ENCODE data around the gene GULP1.
"Not testable (repeated sequence)": the region's sequence is repeated elsewhere in the genome, so short reads cannot be mapped to it uniquely, and the experiment has no call there.

GULP1 gene

DNA sequence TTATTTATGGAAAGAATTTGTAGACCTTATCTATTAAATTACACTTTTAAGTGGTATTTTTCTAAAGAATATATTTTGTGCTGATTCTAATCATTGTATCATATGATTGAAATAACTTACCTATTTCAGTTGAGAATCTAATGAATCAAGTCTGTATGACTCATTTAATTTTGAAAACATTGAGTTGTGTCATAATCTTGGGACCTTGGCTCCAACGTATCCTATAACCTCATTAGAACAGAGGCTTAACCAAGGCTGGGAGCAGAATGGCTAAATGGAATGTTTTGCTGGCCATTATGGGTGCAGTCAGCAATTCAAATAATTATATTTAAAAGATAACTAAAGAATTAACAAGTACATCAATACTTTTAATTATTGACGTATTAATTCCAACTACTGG lies 19.6 kb upstream of the GULP1 start:
- H3K9ac ChIP-seq (ENCODE audit: low read length in 5 of 5) = no peak overlapping the region
- no peaks in the 10 kb centered on the region for H3K9me3 ChIP-seq (ENCODE audit: control insufficient read depth in 5 of 5, low read length in 5 of 5)
- no peaks in the 10 kb centered on the region for H3K36me3 ChIP-seq (ENCODE audit: control insufficient read depth in 5 of 5, insufficient read depth in 5 of 5, low read length in 5 of 5)
- H3K27me3 ChIP-seq (ENCODE audit: control insufficient read depth in 5 of 5, insufficient read depth in 4 of 5, low read length in 5 of 5) = no peaks in the 10 kb centered on the region
- H3K27ac ChIP-seq (ENCODE audit: low read depth, low read length) = no peak overlapping the region
- H3K4me3 ChIP-seq (ENCODE audit: low read depth in 1 of 5, low read length in 5 of 5) = no peak overlapping the region
- H3K4me1 ChIP-seq (ENCODE audit: control insufficient read depth in 5 of 5, insufficient read depth in 5 of 5, low read length in 5 of 5) = no peaks in the 10 kb centered on the region

DNA sequence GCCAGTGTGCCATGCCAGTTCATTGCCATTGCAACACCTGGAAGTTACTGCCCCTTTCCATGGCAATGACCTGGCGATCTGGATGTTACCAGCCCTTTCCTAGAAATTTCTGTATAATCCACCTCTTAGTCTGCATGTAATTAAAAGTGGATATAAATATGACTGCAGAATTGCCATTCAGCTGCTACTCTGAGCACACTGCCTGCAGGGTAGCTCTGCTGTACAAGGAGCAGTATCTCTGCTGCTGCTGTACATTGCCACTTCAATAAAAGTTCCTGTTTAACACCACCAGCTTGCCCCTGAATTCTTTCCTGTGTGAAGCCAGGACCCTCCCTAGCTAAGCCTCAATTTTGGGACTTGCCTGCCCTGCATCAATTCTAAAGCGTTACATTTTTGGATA lies 17.4 kb upstream of the GULP1 start:
- H3K9ac ChIP-seq (ENCODE audit: low read length in 5 of 5) = no peak overlapping the region
- no peaks in the 10 kb centered on the region for H3K9me3 ChIP-seq (ENCODE audit: control insufficient read depth in 5 of 5, low read length in 5 of 5)
- H3K4me3 ChIP-seq (ENCODE audit: low read depth in 1 of 5, low read length in 5 of 5) = no peak overlapping the region
- H3K36me3 ChIP-seq (ENCODE audit: control insufficient read depth in 5 of 5, insufficient read depth in 5 of 5, low read length in 5 of 5) = no peaks in the 10 kb centered on the region
- H3K4me1 ChIP-seq (ENCODE audit: control insufficient read depth in 5 of 5, insufficient read depth in 5 of 5, low read length in 5 of 5) = no peaks in the 10 kb centered on the region
- H3K27ac ChIP-seq (ENCODE audit: low read depth, low read length) = no peak overlapping the region
- H3K27me3 ChIP-seq (ENCODE audit: control insufficient read depth in 5 of 5, insufficient read depth in 4 of 5, low read length in 5 of 5) = no peaks in the 10 kb centered on the region

DNA sequence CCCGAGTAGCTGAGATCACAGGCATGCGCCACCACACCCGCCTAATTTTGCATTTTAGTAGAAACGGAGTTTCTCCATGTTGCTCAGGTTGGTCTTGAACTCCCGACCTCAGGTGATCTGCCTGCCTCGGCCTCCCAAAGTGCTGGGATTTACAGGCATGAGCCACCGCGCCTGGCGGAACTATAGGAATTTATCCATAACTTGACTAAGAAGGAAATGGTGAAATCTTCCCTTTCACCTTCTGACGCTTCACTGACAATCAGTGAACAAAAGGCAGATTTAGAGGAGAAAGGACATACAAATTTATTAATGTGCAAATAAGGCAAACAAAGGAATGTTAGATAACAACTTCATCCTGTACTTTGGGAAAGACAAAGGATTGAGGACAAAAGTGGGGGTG lies 15.4 kb upstream of the GULP1 start:
- no peaks in the 10 kb centered on the region for H3K4me1 ChIP-seq (ENCODE audit: control insufficient read depth in 5 of 5, insufficient read depth in 5 of 5, low read length in 5 of 5)
- H3K9ac ChIP-seq (ENCODE audit: low read length in 5 of 5) = no peak overlapping the region
- no peaks in the 10 kb centered on the region for H3K9me3 ChIP-seq (ENCODE audit: control insufficient read depth in 5 of 5, low read length in 5 of 5)
- H3K36me3 ChIP-seq (ENCODE audit: control insufficient read depth in 5 of 5, insufficient read depth in 5 of 5, low read length in 5 of 5) = no peaks in the 10 kb centered on the region
- no peak overlapping the region for H3K4me3 ChIP-seq (ENCODE audit: low read depth in 1 of 5, low read length in 5 of 5)
- no peak overlapping the region for H3K27ac ChIP-seq (ENCODE audit: low read depth, low read length)
- H3K27me3 ChIP-seq (ENCODE audit: control insufficient read depth in 5 of 5, insufficient read depth in 4 of 5, low read length in 5 of 5) = no peaks in the 10 kb centered on the region

DNA sequence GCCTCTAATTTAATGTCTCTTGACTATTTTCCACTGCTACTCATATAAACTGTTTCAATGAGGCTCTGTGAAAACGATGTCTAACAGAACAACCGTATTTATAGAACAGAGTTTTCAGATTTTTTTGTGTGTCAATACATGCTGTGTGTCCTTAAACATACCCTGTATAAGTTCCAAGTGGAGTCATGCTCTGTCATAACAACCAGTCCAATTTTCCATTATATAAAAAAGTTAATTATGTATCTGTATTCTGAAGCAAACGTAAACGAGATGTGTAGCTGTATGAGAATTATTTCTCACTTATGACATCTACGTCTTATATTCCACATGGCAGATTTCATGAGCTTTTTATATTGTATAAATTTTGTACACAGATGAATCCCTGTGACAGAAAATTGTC lies 13.9 kb upstream of the GULP1 start:
- Histone ChIP-seq H3K4me1 (ENCODE audit: control insufficient read depth in 5 of 5, insufficient read depth in 5 of 5, low read length in 5 of 5) (no peaks in the 10 kb centered on the region), H3K9ac (ENCODE audit: low read length in 5 of 5) (no peak overlapping the region), H3K4me3 (ENCODE audit: low read depth in 1 of 5, low read length in 5 of 5) (no peak overlapping the region), H3K27ac (ENCODE audit: low read depth, low read length) (no peak overlapping the region), H3K9me3 (ENCODE audit: control insufficient read depth in 5 of 5, low read length in 5 of 5) (no peaks in the 10 kb centered on the region), H3K36me3 (ENCODE audit: control insufficient read depth in 5 of 5, insufficient read depth in 5 of 5, low read length in 5 of 5) (no peaks in the 10 kb centered on the region), H3K27me3 (ENCODE audit: control insufficient read depth in 5 of 5, insufficient read depth in 4 of 5, low read length in 5 of 5) (no peaks in the 10 kb centered on the region)

DNA sequence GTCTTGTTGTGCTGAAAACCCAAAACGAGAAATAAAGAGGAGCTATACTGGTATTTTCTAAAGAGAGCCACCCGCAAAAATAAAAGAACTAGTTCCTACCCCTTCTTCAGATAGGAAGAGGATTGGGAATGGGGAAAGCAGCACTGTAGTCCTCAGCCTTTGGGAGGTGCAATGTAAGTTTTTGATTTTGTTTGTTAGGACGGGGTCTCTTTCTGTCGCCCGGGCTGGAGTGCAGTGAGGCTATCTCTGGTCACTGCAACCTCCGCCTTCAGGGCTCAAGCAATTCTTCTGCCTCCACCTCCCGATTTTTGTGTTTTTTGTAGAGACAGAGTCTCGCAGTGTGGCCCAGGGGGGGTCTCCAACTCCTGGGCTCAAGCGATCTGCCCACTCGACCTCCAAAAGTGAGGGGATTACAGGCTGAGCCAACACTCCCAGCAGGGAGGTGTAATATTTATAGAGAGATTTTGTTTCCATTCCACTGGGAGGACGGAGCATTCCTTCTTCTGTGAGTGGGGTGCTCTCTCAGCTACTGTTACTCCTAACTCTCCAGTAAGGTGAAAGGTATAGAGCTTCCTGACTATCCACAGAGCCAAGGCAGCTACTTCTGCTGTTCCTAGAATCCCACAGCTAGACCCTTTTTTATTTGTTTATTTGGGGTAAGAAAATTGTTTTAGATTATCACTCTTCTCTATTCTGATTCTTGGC lies 13.1 kb upstream of the GULP1 start:
- no peaks in the 10 kb centered on the region for H3K36me3 ChIP-seq (ENCODE audit: control insufficient read depth in 5 of 5, insufficient read depth in 5 of 5, low read length in 5 of 5)
- no peak overlapping the region for H3K4me3 ChIP-seq (ENCODE audit: low read depth in 1 of 5, low read length in 5 of 5)
- H3K9me3 ChIP-seq (ENCODE audit: control insufficient read depth in 5 of 5, low read length in 5 of 5) = peaks cover 0 to 5% (median 0%) of the 10 kb centered on the region in 5 donors
- H3K9ac ChIP-seq (ENCODE audit: low read length in 5 of 5) = no peak overlapping the region
- no peaks in the 10 kb centered on the region for H3K4me1 ChIP-seq (ENCODE audit: control insufficient read depth in 5 of 5, insufficient read depth in 5 of 5, low read length in 5 of 5)
- H3K27ac ChIP-seq (ENCODE audit: low read depth, low read length) = no peak overlapping the region
- no peaks in the 10 kb centered on the region for H3K27me3 ChIP-seq (ENCODE audit: control insufficient read depth in 5 of 5, insufficient read depth in 4 of 5, low read length in 5 of 5)

DNA sequence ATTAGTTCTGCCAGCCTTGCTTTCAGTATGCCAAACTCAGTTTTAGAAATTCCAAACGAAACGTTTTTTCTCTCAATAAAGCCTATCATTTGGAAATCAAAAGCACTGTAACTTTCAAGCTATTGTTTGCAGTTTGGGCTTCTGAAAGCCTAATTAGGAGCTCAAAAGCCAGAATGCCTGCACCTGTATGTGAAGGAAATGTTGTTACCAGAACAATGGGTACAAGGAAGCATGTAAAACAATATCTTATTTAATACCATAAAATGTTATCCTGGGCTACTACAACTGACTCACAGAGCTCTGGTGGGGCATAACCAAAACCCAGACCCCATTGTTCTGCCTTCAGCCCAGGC lies 12.6 kb upstream of the GULP1 start:
- Histone ChIP-seq H3K27ac (ENCODE audit: low read depth, low read length) (no peak overlapping the region), H3K9ac (ENCODE audit: low read length in 5 of 5) (no peak overlapping the region), H3K9me3 (ENCODE audit: control insufficient read depth in 5 of 5, low read length in 5 of 5) (peaks cover 0 to 6% (median 0%) of the 10 kb centered on the region in 5 donors), H3K4me1 (ENCODE audit: control insufficient read depth in 5 of 5, insufficient read depth in 5 of 5, low read length in 5 of 5) (no peaks in the 10 kb centered on the region), H3K27me3 (ENCODE audit: control insufficient read depth in 5 of 5, insufficient read depth in 4 of 5, low read length in 5 of 5) (no peaks in the 10 kb centered on the region), H3K4me3 (ENCODE audit: low read depth in 1 of 5, low read length in 5 of 5) (no peak overlapping the region), H3K36me3 (ENCODE audit: control insufficient read depth in 5 of 5, insufficient read depth in 5 of 5, low read length in 5 of 5) (no peaks in the 10 kb centered on the region)

DNA sequence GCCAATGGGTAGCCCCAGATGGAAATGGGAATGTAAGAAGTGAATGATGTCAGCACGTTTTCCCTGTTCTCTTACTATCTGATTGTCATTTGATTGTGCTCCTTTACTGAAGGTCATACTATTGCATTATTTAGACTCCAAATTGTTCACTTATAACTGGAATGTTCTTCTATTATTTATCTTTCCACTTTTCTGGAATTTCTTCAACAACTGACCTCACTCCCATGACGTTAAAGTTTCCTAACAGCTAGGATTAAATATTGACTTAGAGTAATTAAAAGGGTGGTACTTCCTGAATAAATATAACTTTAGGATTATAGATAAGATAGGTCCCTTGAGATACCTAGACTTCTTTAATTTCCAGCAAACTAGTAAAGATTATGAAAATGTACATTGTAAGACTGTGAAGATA lies 10.9 kb upstream of the GULP1 start:
- Histone ChIP-seq H3K4me1 (ENCODE audit: control insufficient read depth in 5 of 5, insufficient read depth in 5 of 5, low read length in 5 of 5) (no peaks in the 10 kb centered on the region), H3K27me3 (ENCODE audit: control insufficient read depth in 5 of 5, insufficient read depth in 4 of 5, low read length in 5 of 5) (no peaks in the 10 kb centered on the region), H3K4me3 (ENCODE audit: low read depth in 1 of 5, low read length in 5 of 5) (no peak overlapping the region), H3K36me3 (ENCODE audit: control insufficient read depth in 5 of 5, insufficient read depth in 5 of 5, low read length in 5 of 5) (no peaks in the 10 kb centered on the region), H3K9me3 (ENCODE audit: control insufficient read depth in 5 of 5, low read length in 5 of 5) (peaks cover 0 to 6% (median 0%) of the 10 kb centered on the region in 5 donors), H3K27ac (ENCODE audit: low read depth, low read length) (no peak overlapping the region), H3K9ac (ENCODE audit: low read length in 5 of 5) (no peak overlapping the region)

DNA sequence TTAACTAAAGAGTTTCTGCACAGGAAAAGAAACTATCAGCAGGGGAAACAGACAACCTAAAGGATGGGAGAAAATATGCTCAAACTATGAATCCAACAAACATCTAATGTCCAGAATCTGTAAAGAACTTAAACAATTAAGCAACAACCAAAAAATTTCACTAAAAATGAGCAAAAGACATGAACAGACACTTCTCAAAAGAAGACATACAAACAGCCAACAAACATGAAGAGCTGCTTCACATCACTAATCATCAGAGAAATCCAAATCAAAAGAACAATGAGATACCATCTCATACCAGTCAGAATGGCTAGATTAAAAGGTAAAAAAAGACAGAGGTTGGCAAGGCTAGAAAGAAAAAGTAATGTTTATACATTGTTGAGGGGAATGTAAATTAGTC lies 8.8 kb upstream of the GULP1 start:
- H3K36me3 ChIP-seq (ENCODE audit: control insufficient read depth in 5 of 5, insufficient read depth in 5 of 5, low read length in 5 of 5) = no peaks in the 10 kb centered on the region
- no peaks in the 10 kb centered on the region for H3K27me3 ChIP-seq (ENCODE audit: control insufficient read depth in 5 of 5, insufficient read depth in 4 of 5, low read length in 5 of 5)
- H3K27ac ChIP-seq (ENCODE audit: low read depth, low read length) = no peak overlapping the region
- no peaks in the 10 kb centered on the region for H3K4me1 ChIP-seq (ENCODE audit: control insufficient read depth in 5 of 5, insufficient read depth in 5 of 5, low read length in 5 of 5)
- H3K4me3 ChIP-seq (ENCODE audit: low read depth in 1 of 5, low read length in 5 of 5) = no peak overlapping the region
- H3K9me3 ChIP-seq (ENCODE audit: control insufficient read depth in 5 of 5, low read length in 5 of 5) = peaks cover 0 to 6% (median 0%) of the 10 kb centered on the region in 5 donors
- no peak overlapping the region for H3K9ac ChIP-seq (ENCODE audit: low read length in 5 of 5)

DNA sequence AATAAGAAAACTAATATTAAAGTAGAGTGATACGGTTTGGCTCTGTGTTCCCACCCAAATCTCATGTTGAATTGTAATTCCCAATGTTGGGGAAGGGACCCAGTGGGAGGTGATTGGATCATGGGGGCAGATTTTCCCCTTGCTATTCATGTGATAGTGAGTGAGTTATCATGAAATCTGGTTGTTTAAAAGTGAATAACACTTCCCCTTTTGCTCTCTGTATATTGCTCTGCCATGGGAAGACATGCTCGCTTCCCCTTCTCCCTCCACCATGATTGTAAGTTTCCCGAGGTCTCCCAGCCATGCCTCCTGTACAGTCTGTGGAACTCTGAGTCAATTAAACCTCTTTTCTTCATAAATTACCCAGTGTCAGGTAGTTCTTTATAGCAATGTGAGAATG lies 7.4 kb upstream of the GULP1 start:
- not testable (repeated sequence) for H3K27me3 ChIP-seq (ENCODE audit: control insufficient read depth in 5 of 5, insufficient read depth in 4 of 5, low read length in 5 of 5); H3K9me3 ChIP-seq (ENCODE audit: control insufficient read depth in 5 of 5, low read length in 5 of 5); H3K27ac ChIP-seq (ENCODE audit: low read depth, low read length); H3K9ac ChIP-seq (ENCODE audit: low read length in 5 of 5); H3K4me1 ChIP-seq (ENCODE audit: control insufficient read depth in 5 of 5, insufficient read depth in 5 of 5, low read length in 5 of 5); H3K4me3 ChIP-seq (ENCODE audit: low read depth in 1 of 5, low read length in 5 of 5); H3K36me3 ChIP-seq (ENCODE audit: control insufficient read depth in 5 of 5, insufficient read depth in 5 of 5, low read length in 5 of 5)

DNA sequence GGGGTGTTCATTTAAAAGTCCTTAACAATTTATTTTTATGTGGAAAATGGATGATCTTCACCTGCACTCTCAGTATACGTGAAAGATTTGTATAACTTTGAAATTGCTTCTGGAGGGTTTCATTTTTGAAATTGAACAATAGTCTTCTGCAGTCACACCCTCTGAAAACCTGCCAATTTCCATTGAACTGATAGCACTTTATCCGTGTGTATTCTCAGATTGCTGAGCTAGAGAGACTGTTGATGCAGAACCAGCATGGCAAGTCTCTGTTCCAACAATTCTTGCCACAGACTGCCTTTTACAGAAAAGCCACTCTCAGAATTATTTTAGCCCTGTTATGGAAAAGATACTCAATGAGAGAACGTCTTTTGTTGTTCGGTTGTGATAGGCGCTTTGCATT lies 6.6 kb upstream of the GULP1 start:
- peaks cover 0 to 6% (median 0%) of the 10 kb centered on the region in 5 donors for H3K9me3 ChIP-seq (ENCODE audit: control insufficient read depth in 5 of 5, low read length in 5 of 5)
- no peak overlapping the region for H3K4me3 ChIP-seq (ENCODE audit: low read depth in 1 of 5, low read length in 5 of 5)
- H3K4me1 ChIP-seq (ENCODE audit: control insufficient read depth in 5 of 5, insufficient read depth in 5 of 5, low read length in 5 of 5) = no peaks in the 10 kb centered on the region
- no peak overlapping the region for H3K9ac ChIP-seq (ENCODE audit: low read length in 5 of 5)
- H3K27ac ChIP-seq (ENCODE audit: low read depth, low read length) = no peak overlapping the region
- H3K36me3 ChIP-seq (ENCODE audit: control insufficient read depth in 5 of 5, insufficient read depth in 5 of 5, low read length in 5 of 5) = no peaks in the 10 kb centered on the region
- no peaks in the 10 kb centered on the region for H3K27me3 ChIP-seq (ENCODE audit: control insufficient read depth in 5 of 5, insufficient read depth in 4 of 5, low read length in 5 of 5)

DNA sequence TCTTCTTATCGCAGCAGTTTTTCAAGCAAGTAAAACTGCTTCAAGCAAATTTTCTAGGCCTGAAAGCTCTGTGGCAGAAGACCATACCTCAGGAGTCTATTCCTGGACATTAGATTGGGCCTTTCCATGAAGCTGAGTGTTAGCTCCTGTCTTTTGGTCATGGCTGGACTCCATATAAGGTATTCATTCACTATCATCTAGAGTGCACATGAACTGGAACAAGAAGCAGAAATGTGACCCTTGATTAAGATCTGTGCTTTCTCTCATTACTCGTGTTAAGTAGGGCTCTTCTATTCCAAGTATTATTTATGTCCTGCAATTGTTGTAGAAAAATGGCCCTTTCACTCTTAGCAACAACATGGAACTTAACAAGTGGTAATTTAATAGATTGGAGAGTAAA lies 5.9 kb upstream of the GULP1 start:
- H3K36me3 ChIP-seq (ENCODE audit: control insufficient read depth in 5 of 5, insufficient read depth in 5 of 5, low read length in 5 of 5) = no peaks in the 10 kb centered on the region
- H3K9ac ChIP-seq (ENCODE audit: low read length in 5 of 5) = no peak overlapping the region
- H3K27me3 ChIP-seq (ENCODE audit: control insufficient read depth in 5 of 5, insufficient read depth in 4 of 5, low read length in 5 of 5) = no peaks in the 10 kb centered on the region
- H3K4me3 ChIP-seq (ENCODE audit: low read depth in 1 of 5, low read length in 5 of 5) = no peak overlapping the region
- H3K9me3 ChIP-seq (ENCODE audit: control insufficient read depth in 5 of 5, low read length in 5 of 5) = peaks cover 0 to 6% (median 0%) of the 10 kb centered on the region in 5 donors
- H3K27ac ChIP-seq (ENCODE audit: low read depth, low read length) = no peak overlapping the region
- H3K4me1 ChIP-seq (ENCODE audit: control insufficient read depth in 5 of 5, insufficient read depth in 5 of 5, low read length in 5 of 5) = peaks cover 0 to 1% (median 0%) of the 10 kb centered on the region in 5 donors
